Stimulated activated CD4-positive, alpha-beta T cell treated with anti-CD3 and anti-CD28 coated beads, TNF-alpha, amount 100 ng/mL, for 1 hour (primary cell): ENCODE data around the gene RNF144A.

Experiments used
- DNase-seq, 3 donors: peaks; one replicate each; pipeline ENCODE4 v3.0.0-alpha.2; 2020; ENCODE audit warnings: low read depth in 3 of 3, low spot score in 1 of 3

Gene RNF144A

GRCh38 chr2:7020059-7020458, 102.8 kb downstream of the RNF144A start:
- no peak for DNase-seq

GRCh38 chr2:7020468-7020867, 103.3 kb downstream of the RNF144A start:
- no peak for DNase-seq

GRCh38 chr2:7020939-7021470, 103.8 kb downstream of the RNF144A start:
- no peak for DNase-seq

GRCh38 chr2:7022492-7023385, 105.5 kb downstream of the RNF144A start:
- no peak for DNase-seq

- DNase-seq = no peak
Observed at GRCh38 chr2:7023542-7023941, 106.3 kb downstream of the RNF144A start.

- no peak for DNase-seq
Observed at GRCh38 chr2:7024261-7024660, 107.0 kb downstream of the RNF144A start.

- no peak for DNase-seq
Observed at GRCh38 chr2:7025082-7025481, 107.9 kb downstream of the RNF144A start.

GRCh38 chr2:7026742-7027141, 109.5 kb downstream of the RNF144A start:
- no peak for DNase-seq

GRCh38 chr2:7027411-7027810, 110.2 kb downstream of the RNF144A start:
- no peak for DNase-seq

GRCh38 chr2:7027956-7028655, 110.9 kb downstream of the RNF144A start:
- no peak for DNase-seq

- no peak for DNase-seq
Observed at GRCh38 chr2:7028846-7029245, 111.6 kb downstream of the RNF144A start.

- no peak for DNase-seq
Observed at GRCh38 chr2:7029291-7030059, 112.3 kb downstream of the RNF144A start.

- DNase-seq = no peak
Observed at GRCh38 chr2:7030810-7031209, 113.6 kb downstream of the RNF144A start.

GRCh38 chr2:7031547-7032245, 114.5 kb downstream of the RNF144A start:
- DNase-seq = peak in 2 of 3 donors; percentile 26 to 31

GRCh38 chr2:7032371-7032770, 115.2 kb downstream of the RNF144A start:
- DNase-seq = no peak

GRCh38 chr2:7033136-7033960, 116.1 kb downstream of the RNF144A start:
- DNase-seq = no peak

GRCh38 chr2:7034303-7034702, 117.1 kb downstream of the RNF144A start:
- no peak for DNase-seq

GRCh38 chr2:7035884-7036283, 118.7 kb downstream of the RNF144A start:
- no peak for DNase-seq

- DNase-seq = no peak
Observed at GRCh38 chr2:7037340-7038333, 120.4 kb downstream of the RNF144A start.
